ENCODE measurements around the gene EFNA2. TPM values are rescaled to one million over a fixed set of nuclear protein-coding genes. Genes with fewer than 3 reads are reported as not detected.

Gene EFNA2
- total RNA-seq, 2 experiments from 2014 or later: not detected

DNA sequence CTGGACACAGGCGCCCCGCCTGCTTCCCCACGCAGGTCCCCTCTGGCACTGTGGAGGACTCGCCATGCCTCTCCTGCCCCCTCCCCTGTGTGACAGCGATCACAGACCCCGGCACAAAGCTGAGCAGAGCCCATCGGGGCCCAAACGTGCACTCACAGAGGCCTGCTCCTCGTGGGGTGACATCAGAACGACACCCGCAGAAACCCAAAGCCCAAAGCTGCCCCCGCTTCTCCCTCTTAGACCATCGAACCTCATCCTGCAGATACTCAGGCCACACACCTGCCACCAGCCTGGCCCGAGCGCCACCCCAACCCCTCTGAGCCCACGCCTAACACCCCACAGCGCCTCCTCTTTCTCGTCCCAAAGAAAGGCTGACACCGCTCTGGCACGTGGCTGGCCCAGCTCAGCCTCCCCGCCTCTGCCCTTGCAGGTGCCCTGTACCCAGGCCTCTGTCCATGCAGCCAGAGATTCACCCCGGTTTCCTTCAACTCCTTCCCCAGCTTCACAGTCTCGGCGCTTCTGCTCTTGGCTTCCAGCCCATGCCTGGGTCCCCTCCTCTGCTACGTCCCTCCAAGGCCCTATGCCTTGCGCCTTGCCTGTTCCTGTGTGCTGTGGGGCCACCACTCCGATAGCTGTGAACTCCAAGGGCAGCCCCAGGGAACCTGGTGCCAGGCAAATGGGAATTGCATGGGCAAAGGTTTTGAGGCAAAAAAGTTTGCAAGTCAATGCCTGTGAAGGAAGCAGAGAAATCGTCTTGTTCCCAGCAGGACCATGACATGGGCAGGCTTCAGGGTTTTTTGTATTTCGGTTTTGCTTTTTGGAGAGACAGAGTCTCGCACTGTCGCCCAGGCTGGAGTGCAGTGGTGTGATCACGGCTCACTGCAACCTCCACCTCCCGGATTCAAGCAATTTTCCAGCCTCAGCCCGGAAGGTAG, 47.0 kb upstream of the EFNA2 start:
- CTCF ChIA-PET: interaction anchor here (0.9 to 1.1 kb wide), 2 partner anchors 28 to 254 kb away, joined by 4 to 6 read pairs; partner anchors contain the start of gene WDR18
- ATAC-seq (no peak), DNase-seq (no peak)
- Mint-ChIP-seq H3K4me1 (ENCODE audit: low read depth) (peaks cover 27% of the 10 kb centered on the region), H3K36me3 (ENCODE audit: low read depth) (peaks cover 4% of the 10 kb centered on the region), H3K27ac (peak overlapping the region; percentile 48), H3K4me3 (peak overlapping the region; percentile 70), H3K9me3 (no peaks in the 10 kb centered on the region), H3K27me3 (peaks cover 8% of the 10 kb centered on the region)
- POLR2A ChIA-PET: interaction anchor here (0.7 to 1.5 kb wide), 7 partner anchors 13 to 159 kb away, joined by 3 to 4 read pairs (median 3); no protein-coding TSS in a partner anchor
- intact Hi-C loops (cut with micrococcal nuclease): no loop called here
- TF ChIP-seq, protein P1, sequence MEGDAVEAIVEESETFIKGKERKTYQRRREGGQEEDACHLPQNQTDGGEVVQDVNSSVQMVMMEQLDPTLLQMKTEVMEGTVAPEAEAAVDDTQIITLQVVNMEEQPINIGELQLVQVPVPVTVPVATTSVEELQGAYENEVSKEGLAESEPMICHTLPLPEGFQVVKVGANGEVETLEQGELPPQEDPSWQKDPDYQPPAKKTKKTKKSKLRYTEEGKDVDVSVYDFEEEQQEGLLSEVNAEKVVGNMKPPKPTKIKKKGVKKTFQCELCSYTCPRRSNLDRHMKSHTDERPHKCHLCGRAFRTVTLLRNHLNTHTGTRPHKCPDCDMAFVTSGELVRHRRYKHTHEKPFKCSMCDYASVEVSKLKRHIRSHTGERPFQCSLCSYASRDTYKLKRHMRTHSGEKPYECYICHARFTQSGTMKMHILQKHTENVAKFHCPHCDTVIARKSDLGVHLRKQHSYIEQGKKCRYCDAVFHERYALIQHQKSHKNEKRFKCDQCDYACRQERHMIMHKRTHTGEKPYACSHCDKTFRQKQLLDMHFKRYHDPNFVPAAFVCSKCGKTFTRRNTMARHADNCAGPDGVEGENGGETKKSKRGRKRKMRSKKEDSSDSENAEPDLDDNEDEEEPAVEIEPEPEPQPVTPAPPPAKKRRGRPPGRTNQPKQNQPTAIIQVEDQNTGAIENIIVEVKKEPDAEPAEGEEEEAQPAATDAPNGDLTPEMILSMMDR (IDR thresholded peaks at IDR 0.05): no peak

DNA sequence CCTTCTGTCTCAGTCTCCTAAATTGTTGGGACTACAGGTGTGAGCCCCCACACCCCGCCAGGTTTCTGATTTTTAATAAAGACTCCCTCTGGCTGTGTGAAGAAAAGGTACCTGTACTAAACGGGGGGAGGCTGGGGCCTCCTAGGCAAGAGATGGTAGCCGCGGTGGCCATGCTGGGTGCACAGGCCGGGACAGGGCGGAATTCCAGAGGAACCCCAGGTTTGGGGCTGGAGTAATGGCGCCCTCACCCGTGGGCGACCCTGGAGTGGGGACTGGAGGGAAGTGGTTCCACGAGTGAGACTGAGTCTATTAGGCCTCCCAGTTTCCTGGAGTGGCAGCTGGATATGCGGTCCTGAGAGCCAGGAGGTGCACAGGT, 46.3 kb upstream of the EFNA2 start:
- ChIA-PET CTCF (interaction anchor here (1.1 kb wide), 1 partner anchor 27 kb away, joined by 4 read pairs; no protein-coding TSS in a partner anchor), POLR2A (interaction anchor here (1.0 to 1.5 kb wide), 2 partner anchors 25 to 145 kb away, joined by 3 to 4 read pairs; no protein-coding TSS in a partner anchor)
- TF ChIP-seq, protein P1 (IDR thresholded peaks at IDR 0.05): no peak
- no peak overlapping the region for H3K27ac Mint-ChIP-seq
- H3K4me1 Mint-ChIP-seq (ENCODE audit: low read depth): peaks cover 27% of the 10 kb centered on the region
- H3K27me3 Mint-ChIP-seq: peaks cover 8% of the 10 kb centered on the region
- intact Hi-C loops (cut with micrococcal nuclease): no loop called here
- ATAC-seq: no peak
- no peaks in the 10 kb centered on the region for H3K9me3 Mint-ChIP-seq
- no peak for DNase-seq
- H3K4me3 Mint-ChIP-seq: peak overlapping the region; percentile 17
- H3K36me3 Mint-ChIP-seq (ENCODE audit: low read depth): peaks cover 4% of the 10 kb centered on the region

- peaks cover 30% of the 10 kb centered on the region for H3K4me1 Mint-ChIP-seq (ENCODE audit: low read depth)
- intact Hi-C loops (cut with micrococcal nuclease): loop anchor here (10.0 kb wide), 1 partner anchor 135 kb away; the partner anchor contains the start of gene GPX4
- peaks cover 8% of the 10 kb centered on the region for H3K27me3 Mint-ChIP-seq
- ATAC-seq (peak; percentile 65), DNase-seq (peak; percentile 94)
- peak overlapping the region; percentile 84 for H3K4me3 Mint-ChIP-seq
- ChIA-PET POLR2A (interaction anchor here (0.7 to 1.9 kb wide), 10 partner anchors 13 to 202 kb away, joined by 3 to 7 read pairs (median 3); partner anchors contain the start of genes CIRBP and GPX4), CTCF (interaction anchor here (0.6 to 7.5 kb wide), 22 partner anchors 8 to 377 kb away, joined by 3 to 449 read pairs (median 4); partner anchors contain the start of genes ABCA7, CIRBP, CNN2 and GPX4)
- no peaks in the 10 kb centered on the region for H3K9me3 Mint-ChIP-seq
- no peak overlapping the region for H3K27ac Mint-ChIP-seq
- H3K36me3 Mint-ChIP-seq (ENCODE audit: low read depth): peaks cover 6% of the 10 kb centered on the region
- TF ChIP-seq, protein P1 (IDR thresholded peaks at IDR 0.05): peak; percentile 93
Observed at GRCh38 chr19:1239796-1240737, 45.6 kb upstream of the EFNA2 start.

- peaks cover 8% of the 10 kb centered on the region for H3K27me3 Mint-ChIP-seq
- peaks cover 30% of the 10 kb centered on the region for H3K4me1 Mint-ChIP-seq (ENCODE audit: low read depth)
- H3K9me3 Mint-ChIP-seq: no peaks in the 10 kb centered on the region
- intact Hi-C loops (cut with micrococcal nuclease): loop anchor here (10.0 kb wide), 1 partner anchor 136 kb away; the partner anchor contains the start of gene GPX4
- DNase-seq (no peak), ATAC-seq (no peak)
- H3K36me3 Mint-ChIP-seq (ENCODE audit: low read depth): peaks cover 6% of the 10 kb centered on the region
- TF ChIP-seq, protein P1 (IDR thresholded peaks at IDR 0.05): no peak
- CTCF ChIA-PET: interaction anchor here (0.6 to 7.5 kb wide), 23 partner anchors 9 to 377 kb away, joined by 3 to 449 read pairs (median 4); partner anchors contain the start of genes ABCA7, CIRBP, CNN2 and GPX4
- POLR2A ChIA-PET: interaction anchor here (0.7 to 1.9 kb wide), 11 partner anchors 12 to 203 kb away, joined by 3 to 7 read pairs (median 3); partner anchors contain the start of genes CIRBP and GPX4
- H3K27ac Mint-ChIP-seq: no peak overlapping the region
- peak overlapping the region; percentile 84 for H3K4me3 Mint-ChIP-seq
Observed at GRCh38 chr19:1240925-1241324, 44.7 kb upstream of the EFNA2 start.

Data from activated CD8-positive, alpha-beta T cell treated with anti-CD3 and anti-CD28 coated beads for 36 hours (primary cell).